Heart left ventricle (tissue), 16 donors: ENCODE results near the gene ARPC2. TPM values are rescaled to one million over a fixed set of nuclear protein-coding genes. Genes with fewer than 3 reads are reported as not detected.

Experiments
- ATAC-seq, 4 donors: fragments of 200-7000 bp; cut with Tn5 transposase; one replicate each; pipeline ENCODE4 v1.9.1; 2020 to 2022; ENCODE audit warnings: moderate library complexity in 4 of 4, mild to moderate bottlenecking in 3 of 4, moderate number of reproducible peaks in 1 of 4
- DNase-seq, 5 donors: peaks; one replicate each; pipeline ENCODE4 v3.0.0-alpha.2; 2020
- H3K27ac ChIP-seq, 12 donors: fragments of 200-600 bp; sonication (generic) in 4 of 12; one replicate each; pipeline versions ENCODE4 v1.5.0 to v1.8.0; 2016 to 2022; ENCODE audit warnings: mild to moderate bottlenecking in 2 of 12
- H3K27me3 ChIP-seq, 9 donors: fragments of 200-600 bp; sonication (generic) in 2 of 9; one replicate each; pipeline versions ENCODE4 v1.5.1 to v1.8.0; 2016 to 2022; ENCODE audit warnings: mild to moderate bottlenecking in 3 of 9
- H3K36me3 ChIP-seq, 9 donors: fragments of 200-600 bp; sonication (generic) in 2 of 9; one replicate each; pipeline versions ENCODE4 v1.5.0 to v1.8.0; 2018 to 2022; ENCODE audit warnings: mild to moderate bottlenecking in 2 of 9
- H3K4me1 ChIP-seq, 12 donors: fragments of 200-600 bp; sonication (generic) in 4 of 12; one replicate each; pipeline versions ENCODE4 v1.5.0 to v1.8.0; 2016 to 2022; ENCODE audit warnings: mild to moderate bottlenecking in 3 of 12
- H3K4me3 ChIP-seq, 12 donors: fragments of 200-600 bp; sonication (generic) in 4 of 12; one replicate each; pipeline versions ENCODE4 v1.5.0 to v1.8.0; 2017 to 2022; ENCODE audit warnings: mild to moderate bottlenecking in 9 of 12, moderate library complexity in 4 of 12
- H3K9me3 ChIP-seq, 12 donors: fragments of 200-600 bp; sonication (generic) in 4 of 12; one replicate each; pipeline versions ENCODE4 v1.5.0 to v1.8.0; 2016 to 2022; ENCODE audit warnings: mild to moderate bottlenecking in 1 of 12
- POLR2A ChIP-seq, 2 donors: fragments of 450-650 bp; IDR thresholded peaks; one replicate each; pipeline ENCODE4 v1.6.1; 2017; ENCODE audit warnings: antibody characterized with exemption in 2 of 2, mild to moderate bottlenecking in 2 of 2, moderate library complexity in 2 of 2
- WGBS, 4 donors: extraction: QIAGEN DNeasy Blood & Tissue Kit in 2 of 4; methylation state at CpG; one replicate each; pipeline versions ENCODE4 v1.1.5 to v1.1.7; 2013 to 2018; 5-methylcytosine and 5-hydroxymethylcytosine counted together
- intact Hi-C, 10 donors: fragments of 100-400 bp; cut with DNase I; formaldehyde crosslinking; loops; one replicate each; pipeline versions ENCODE4 v1.11.1 to v1.14.2; 2022
- polyA plus RNA-seq, 2 donors: library from polyadenylated mRNA; stranded (reverse); fragments of 200-250 nt; gene quantifications; one replicate each; pipeline ENCODE4 v1.2.3, GENCODE V29; 2013
- total RNA-seq, 9 donors: library from RNA; depleted of rRNA in 2 of 9; stranded (reverse); fragments of >200 nt in 2 of 9; fragmentation: NEBNext Ultra II Directional in 3 of 9; extraction: Animal tissue kit (Norgen Biotek cat#: 25700) in 3 of 9; gene quantifications; one replicate each; pipeline versions ENCODE4 v1.1.0 to v1.2.4, GENCODE V29; 2016 to 2023
- TF ChIP-seq, protein P1 (sequence below), 12 donors: fragments of 200-600 bp; sonication (generic) in 4 of 12; IDR thresholded peaks; one replicate each; pipeline versions ENCODE4 v1.5.0 to v1.8.0; 2018 to 2022; ENCODE audit warnings: antibody characterized with exemption in 12 of 12, mild to moderate bottlenecking in 5 of 12
- donor health status: ischemic (EF 13 %, LVEDD 7.1; RV severe dilation, severe dysfunction).
- donor health status: healthy with polysubstance abuse.
- donor health status: DM: no; HTN: yes; CAD: no.
- donor health status: DM: no; HTN: no; CAD: no.
- donor health status: ischemic (EF 25% LVEDD 6.9; RV normal size, moderate dysfunction).
- donor health status: ischemic (EF 25% LVEDD 5.7; RV mildly dilated, moderate dysfunction).
- donor health status: healthy.
- donor health status: DM: yes; HTN: yes; CAD: no.
- donor health status: ischemic (EF 35%, LVEDD 5.7; RV mildly dilated, moderate dysfunction).
- donor health status: nonischemic (EF 11% LVEDD 7.7; RV severe dilation, severe dysfunction).
- donor health status: DM: yes; HTN: yes; CAD: no.
- donor health status: PGD.
- donor health status: ischemic (EF 29% LVEDD 5.4; RV normal size, mild dysfunction).
- donor health status: nonischemic (EF 23%, LVEDD 6.1; RV moderate dilation, normal function).

Gene ARPC2
- total and polyA plus RNA-seq, 11 donors = 64.9 to 278 (median 139) TPM

DNA sequence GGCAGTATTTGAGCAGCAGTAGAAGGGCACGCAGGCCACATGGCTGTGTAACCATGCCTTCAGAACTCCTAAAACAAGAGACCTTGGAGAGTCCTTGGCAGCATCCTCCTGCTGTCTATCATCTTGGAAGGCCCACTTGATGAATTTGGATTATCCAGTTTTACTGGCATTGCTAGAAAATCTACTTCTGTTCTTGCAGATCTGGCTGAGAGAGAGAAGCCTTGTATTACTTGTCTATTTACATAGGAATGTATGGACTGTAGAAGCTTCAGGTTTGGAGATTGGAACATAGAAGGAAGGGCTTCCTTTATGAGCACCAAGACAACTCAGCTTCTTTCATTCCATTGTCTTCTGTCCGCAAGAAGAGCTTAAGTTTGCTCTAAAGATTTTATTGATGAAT lies 27.7 kb downstream of the ARPC2 start:
- no peak overlapping the region for H3K4me3 ChIP-seq
- H3K4me1 ChIP-seq = peaks cover 0 to 36% (median 20%) of the 10 kb centered on the region in 12 donors
- intact Hi-C loops = no loop called here
- no peak for TF ChIP-seq POLR2A (IDR thresholded peaks at IDR 0.05)
- TF ChIP-seq, protein P1, sequence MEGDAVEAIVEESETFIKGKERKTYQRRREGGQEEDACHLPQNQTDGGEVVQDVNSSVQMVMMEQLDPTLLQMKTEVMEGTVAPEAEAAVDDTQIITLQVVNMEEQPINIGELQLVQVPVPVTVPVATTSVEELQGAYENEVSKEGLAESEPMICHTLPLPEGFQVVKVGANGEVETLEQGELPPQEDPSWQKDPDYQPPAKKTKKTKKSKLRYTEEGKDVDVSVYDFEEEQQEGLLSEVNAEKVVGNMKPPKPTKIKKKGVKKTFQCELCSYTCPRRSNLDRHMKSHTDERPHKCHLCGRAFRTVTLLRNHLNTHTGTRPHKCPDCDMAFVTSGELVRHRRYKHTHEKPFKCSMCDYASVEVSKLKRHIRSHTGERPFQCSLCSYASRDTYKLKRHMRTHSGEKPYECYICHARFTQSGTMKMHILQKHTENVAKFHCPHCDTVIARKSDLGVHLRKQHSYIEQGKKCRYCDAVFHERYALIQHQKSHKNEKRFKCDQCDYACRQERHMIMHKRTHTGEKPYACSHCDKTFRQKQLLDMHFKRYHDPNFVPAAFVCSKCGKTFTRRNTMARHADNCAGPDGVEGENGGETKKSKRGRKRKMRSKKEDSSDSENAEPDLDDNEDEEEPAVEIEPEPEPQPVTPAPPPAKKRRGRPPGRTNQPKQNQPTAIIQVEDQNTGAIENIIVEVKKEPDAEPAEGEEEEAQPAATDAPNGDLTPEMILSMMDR (IDR thresholded peaks at IDR 0.05) = no peak
- no peaks in the 10 kb centered on the region for H3K9me3 ChIP-seq
- ATAC-seq (peak in 3 of 4 donors; percentile 27 to 31 (median 30)), DNase-seq (no peak)
- peaks cover 6 to 100% (median 91%) of the 10 kb centered on the region in 9 donors for H3K36me3 ChIP-seq
- H3K27me3 ChIP-seq = no peaks in the 10 kb centered on the region
- H3K27ac ChIP-seq = peak overlapping the region in 6 of 12 donors; percentile 3 to 67 (median 47)
- WGBS, 4 donors = 77 to 85% (median 84%) methylated on average over 2 of the region's 2 CpGs

DNA sequence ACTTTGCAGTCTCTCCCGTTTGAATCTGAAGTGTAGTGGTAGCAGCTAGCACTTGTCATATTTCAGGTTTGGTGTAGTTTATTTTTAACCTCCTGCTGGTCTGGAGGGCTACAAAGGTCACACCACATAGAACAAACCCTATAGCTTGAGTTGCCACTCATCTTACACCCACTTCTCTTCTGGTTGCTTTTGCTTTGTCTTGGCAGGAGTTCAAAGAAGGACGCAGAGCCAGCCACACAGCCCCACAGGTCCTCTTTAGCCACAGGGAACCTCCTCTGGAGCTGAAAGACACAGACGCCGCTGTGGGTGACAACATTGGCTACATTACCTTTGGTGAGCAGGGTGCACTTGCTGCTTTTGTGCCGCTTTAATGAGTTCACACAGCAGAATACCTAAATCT lies 28.2 kb downstream of the ARPC2 start:
- no peak for DNase-seq
- intact Hi-C loops = no loop called here
- Histone ChIP-seq H3K27ac (peak overlapping the region in 9 of 12 donors; percentile 3 to 67 (median 28)), H3K36me3 (peaks cover 8 to 100% (median 91%) of the 10 kb centered on the region in 9 donors), H3K9me3 (no peaks in the 10 kb centered on the region), H3K4me3 (no peak overlapping the region), H3K27me3 (no peaks in the 10 kb centered on the region), H3K4me1 (peaks cover 0 to 36% (median 20%) of the 10 kb centered on the region in 12 donors)
- 46 to 51% (median 50%) methylated on average over 5 of the region's 5 CpGs for WGBS, 4 donors
- TF ChIP-seq POLR2A (IDR thresholded peaks at IDR 0.05) = no peak
- TF ChIP-seq, protein P1 (IDR thresholded peaks at IDR 0.05) = no peak
- peak; percentile 56 to 81 (median 64) for ATAC-seq

DNA sequence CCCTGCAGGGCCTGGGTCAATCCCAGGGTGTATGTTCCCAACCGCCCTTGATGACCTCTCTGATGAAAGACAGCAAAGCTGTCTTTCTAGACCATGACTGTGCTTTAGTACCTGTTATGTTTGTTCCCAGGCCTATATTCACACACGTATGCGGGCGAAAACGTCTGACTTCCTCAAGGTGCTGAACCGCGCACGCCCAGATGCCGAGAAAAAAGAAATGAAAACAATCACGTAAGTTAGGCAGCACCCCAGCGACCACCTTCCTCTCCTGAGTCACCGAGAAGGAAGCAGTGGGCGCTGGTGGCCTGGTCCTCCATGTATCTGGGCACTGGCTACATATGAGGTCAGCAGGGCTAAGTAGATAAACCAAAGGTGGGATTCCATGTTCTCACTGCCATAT lies 32.7 kb downstream of the ARPC2 start:
- TF ChIP-seq, protein P1 (IDR thresholded peaks at IDR 0.05) = no peak
- no peak for TF ChIP-seq POLR2A (IDR thresholded peaks at IDR 0.05)
- Histone ChIP-seq H3K36me3 (peaks cover 8 to 100% (median 100%) of the 10 kb centered on the region in 9 donors), H3K9me3 (no peaks in the 10 kb centered on the region), H3K27ac (no peak overlapping the region), H3K4me3 (no peak overlapping the region), H3K27me3 (no peaks in the 10 kb centered on the region), H3K4me1 (peaks cover 0 to 20% (median 3%) of the 10 kb centered on the region in 12 donors)
- no peak for DNase-seq
- 93 to 96% (median 94%) methylated on average over 13 of the region's 13 CpGs for WGBS, 4 donors
- no peak for ATAC-seq
- intact Hi-C loops = loop anchor here in 1 of 10 donors (5.0 kb wide), 1 partner anchor 62 kb away; no protein-coding TSS in a partner anchor

DNA sequence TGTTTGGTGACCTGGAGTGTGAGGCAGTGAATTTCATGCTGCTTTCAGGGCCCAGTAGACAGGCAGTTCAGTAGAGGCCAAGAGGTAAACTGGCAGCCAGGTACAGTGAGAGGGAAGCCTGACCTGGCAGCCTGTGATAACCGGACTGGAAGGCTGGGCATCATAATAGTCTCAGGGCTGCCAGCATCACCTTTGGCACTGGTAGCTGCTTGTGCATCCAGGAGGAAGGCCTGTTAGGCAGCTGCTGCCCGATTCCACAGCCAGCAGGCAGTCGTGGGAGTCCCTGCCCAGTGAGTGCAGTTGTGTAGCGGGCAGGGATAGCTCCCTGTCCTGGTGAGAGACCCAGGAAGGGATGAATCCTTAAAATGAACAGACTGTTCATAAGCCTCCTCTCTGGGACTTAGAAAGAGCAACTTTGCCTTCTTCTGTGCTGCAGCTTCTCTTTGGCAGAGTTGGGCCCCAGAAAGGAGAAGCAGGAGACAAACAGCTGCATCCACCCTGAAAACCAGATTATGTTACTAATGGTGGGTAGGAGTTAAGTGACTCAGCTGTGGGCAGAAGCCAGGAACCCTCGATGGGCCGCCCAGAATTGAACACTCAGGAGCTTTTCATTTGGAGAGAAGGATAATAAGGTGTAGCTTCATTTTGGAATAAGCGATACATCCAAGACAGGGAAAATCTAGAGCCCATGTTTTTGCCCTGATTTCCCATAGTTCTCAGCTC lies 35.7 kb downstream of the ARPC2 start:
- H3K4me3 ChIP-seq = no peak overlapping the region
- 57 to 81% (median 73%) methylated on average over 7 of the region's 7 CpGs for WGBS, 4 donors
- H3K36me3 ChIP-seq = peaks cover 8 to 96% (median 88%) of the 10 kb centered on the region in 9 donors
- H3K9me3 ChIP-seq = no peaks in the 10 kb centered on the region
- H3K27ac ChIP-seq = peak overlapping the region in 6 of 12 donors; percentile 4 to 52 (median 30)
- H3K4me1 ChIP-seq = peaks cover 0 to 23% (median 4%) of the 10 kb centered on the region in 12 donors
- H3K27me3 ChIP-seq = no peaks in the 10 kb centered on the region
- peak in 3 of 4 donors; percentile 40 to 80 (median 52) for ATAC-seq
- intact Hi-C loops = loop anchor here in 1 of 10 donors (5.0 kb wide), 1 partner anchor 65 kb away; no protein-coding TSS in a partner anchor
- TF ChIP-seq POLR2A (IDR thresholded peaks at IDR 0.05) = no peak
- TF ChIP-seq, protein P1 (IDR thresholded peaks at IDR 0.05) = no peak
- DNase-seq = peak in 1 of 5 donors; percentile 43
